Stimulated activated CD4-positive, alpha-beta T cell treated with anti-CD3 and anti-CD28 coated beads, TNF-alpha, amount 100 ng/mL, for 4 hours (primary cell): ENCODE data around the gene CCDC85C.
A peak's percentile ranks its signal among the peaks of the same experiment; 100 is the strongest.
"Not testable (repeated sequence)": the region's sequence is repeated elsewhere in the genome, so short reads cannot be mapped to it uniquely, and the experiment has no call there.

Source experiments
- DNase-seq, 3 experiments: peaks; one replicate each; pipeline ENCODE4 v3.0.0-alpha.2; 2020; ENCODE audit warnings: low read depth in 3 of 3

Gene CCDC85C

GRCh38 chr14:99603471-99604277, at the start of gene CCDC85C:
TSS of gene CCDC85C (minus strand) at chr14:99604207. CDS start at chr14:99603959, 248 bp downstream.
- peak; percentile 13 to 27 (median 25) for DNase-seq

- no peak for DNase-seq
Observed at GRCh38 chr14:99651953-99652746, 48.1 kb upstream of the CCDC85C start.

- DNase-seq, result no peak
Observed at GRCh38 chr14:99650189-99650588, 46.2 kb upstream of the CCDC85C start.

GRCh38 chr14:99649643-99650042, 45.6 kb upstream of the CCDC85C start:
- DNase-seq, result no peak

GRCh38 chr14:99649219-99649618, 45.2 kb upstream of the CCDC85C start:
- no peak for DNase-seq

- DNase-seq, result no peak
Observed at GRCh38 chr14:99648027-99648784, 44.2 kb upstream of the CCDC85C start.

- DNase-seq, result no peak
Observed at GRCh38 chr14:99647411-99647810, 43.4 kb upstream of the CCDC85C start.

GRCh38 chr14:99645545-99646505, 41.8 kb upstream of the CCDC85C start:
- DNase-seq, result no peak

- no peak for DNase-seq
Observed at GRCh38 chr14:99644723-99645544, 40.9 kb upstream of the CCDC85C start, which contains the start of gene HHIPL1. TSS of gene HHIPL1 (plus strand) at chr14:99645129. CDS start at chr14:99645208, 79 bp downstream.

GRCh38 chr14:99644035-99644587, 40.1 kb upstream of the CCDC85C start:
- no peak for DNase-seq

- DNase-seq, result no peak
Observed at GRCh38 chr14:99643343-99643742, 39.3 kb upstream of the CCDC85C start.

- not testable (repeated sequence) for DNase-seq
Observed at GRCh38 chr14:99642771-99643170, 38.8 kb upstream of the CCDC85C start.

GRCh38 chr14:99637624-99638023, 33.6 kb upstream of the CCDC85C start:
- DNase-seq, result no peak

GRCh38 chr14:99636487-99636886, 32.5 kb upstream of the CCDC85C start:
- DNase-seq, result no peak

- no peak for DNase-seq
Observed at GRCh38 chr14:99635116-99635515, 31.1 kb upstream of the CCDC85C start.

GRCh38 chr14:99634443-99634842, 30.4 kb upstream of the CCDC85C start:
- no peak for DNase-seq

- no peak for DNase-seq
Observed at GRCh38 chr14:99633918-99634317, 29.9 kb upstream of the CCDC85C start.

GRCh38 chr14:99633141-99633540, 29.1 kb upstream of the CCDC85C start:
- DNase-seq, result no peak

GRCh38 chr14:99632410-99633035, 28.5 kb upstream of the CCDC85C start:
- no peak for DNase-seq
